ENCODE data around the gene HMG20A.

DNA sequence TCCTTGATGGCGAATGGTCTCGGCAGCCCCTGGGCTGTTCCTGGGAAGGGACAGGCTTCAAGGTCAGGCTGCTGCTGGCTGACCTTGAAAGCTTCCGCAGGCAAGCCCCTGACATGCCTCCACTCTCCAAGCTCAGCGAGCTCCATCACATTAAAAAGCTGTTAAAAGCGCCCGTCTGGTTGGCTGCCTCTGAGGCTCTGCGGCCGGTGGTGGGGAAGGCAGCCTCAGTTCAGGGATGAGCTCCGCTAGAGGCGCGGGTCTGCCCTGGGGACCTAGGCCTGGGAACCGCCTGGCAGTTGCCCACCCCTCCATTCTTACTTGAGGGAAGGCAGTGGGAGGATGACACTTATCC, 108.3 kb downstream of the HMG20A start:
- TF ChIP-seq POLR2AphosphoS5 (IDR thresholded peaks at IDR 0.05) = peak in 1 of 3 donors; percentile 12
- TF ChIP-seq, protein P1, sequence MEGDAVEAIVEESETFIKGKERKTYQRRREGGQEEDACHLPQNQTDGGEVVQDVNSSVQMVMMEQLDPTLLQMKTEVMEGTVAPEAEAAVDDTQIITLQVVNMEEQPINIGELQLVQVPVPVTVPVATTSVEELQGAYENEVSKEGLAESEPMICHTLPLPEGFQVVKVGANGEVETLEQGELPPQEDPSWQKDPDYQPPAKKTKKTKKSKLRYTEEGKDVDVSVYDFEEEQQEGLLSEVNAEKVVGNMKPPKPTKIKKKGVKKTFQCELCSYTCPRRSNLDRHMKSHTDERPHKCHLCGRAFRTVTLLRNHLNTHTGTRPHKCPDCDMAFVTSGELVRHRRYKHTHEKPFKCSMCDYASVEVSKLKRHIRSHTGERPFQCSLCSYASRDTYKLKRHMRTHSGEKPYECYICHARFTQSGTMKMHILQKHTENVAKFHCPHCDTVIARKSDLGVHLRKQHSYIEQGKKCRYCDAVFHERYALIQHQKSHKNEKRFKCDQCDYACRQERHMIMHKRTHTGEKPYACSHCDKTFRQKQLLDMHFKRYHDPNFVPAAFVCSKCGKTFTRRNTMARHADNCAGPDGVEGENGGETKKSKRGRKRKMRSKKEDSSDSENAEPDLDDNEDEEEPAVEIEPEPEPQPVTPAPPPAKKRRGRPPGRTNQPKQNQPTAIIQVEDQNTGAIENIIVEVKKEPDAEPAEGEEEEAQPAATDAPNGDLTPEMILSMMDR (IDR thresholded peaks at IDR 0.05 in 8 of 11, conservative IDR thresholded peaks at IDR 0.05 in 3 of 11) = no peak
- TF ChIP-seq POLR2A (IDR thresholded peaks at IDR 0.05) = no peak
